ENCODE data around the gene PCDHA13.
"Not testable (repeated sequence)": the region's sequence is repeated elsewhere in the genome, so short reads cannot be mapped to it uniquely, and the experiment has no call there.

The PCDHA13 gene

DNA sequence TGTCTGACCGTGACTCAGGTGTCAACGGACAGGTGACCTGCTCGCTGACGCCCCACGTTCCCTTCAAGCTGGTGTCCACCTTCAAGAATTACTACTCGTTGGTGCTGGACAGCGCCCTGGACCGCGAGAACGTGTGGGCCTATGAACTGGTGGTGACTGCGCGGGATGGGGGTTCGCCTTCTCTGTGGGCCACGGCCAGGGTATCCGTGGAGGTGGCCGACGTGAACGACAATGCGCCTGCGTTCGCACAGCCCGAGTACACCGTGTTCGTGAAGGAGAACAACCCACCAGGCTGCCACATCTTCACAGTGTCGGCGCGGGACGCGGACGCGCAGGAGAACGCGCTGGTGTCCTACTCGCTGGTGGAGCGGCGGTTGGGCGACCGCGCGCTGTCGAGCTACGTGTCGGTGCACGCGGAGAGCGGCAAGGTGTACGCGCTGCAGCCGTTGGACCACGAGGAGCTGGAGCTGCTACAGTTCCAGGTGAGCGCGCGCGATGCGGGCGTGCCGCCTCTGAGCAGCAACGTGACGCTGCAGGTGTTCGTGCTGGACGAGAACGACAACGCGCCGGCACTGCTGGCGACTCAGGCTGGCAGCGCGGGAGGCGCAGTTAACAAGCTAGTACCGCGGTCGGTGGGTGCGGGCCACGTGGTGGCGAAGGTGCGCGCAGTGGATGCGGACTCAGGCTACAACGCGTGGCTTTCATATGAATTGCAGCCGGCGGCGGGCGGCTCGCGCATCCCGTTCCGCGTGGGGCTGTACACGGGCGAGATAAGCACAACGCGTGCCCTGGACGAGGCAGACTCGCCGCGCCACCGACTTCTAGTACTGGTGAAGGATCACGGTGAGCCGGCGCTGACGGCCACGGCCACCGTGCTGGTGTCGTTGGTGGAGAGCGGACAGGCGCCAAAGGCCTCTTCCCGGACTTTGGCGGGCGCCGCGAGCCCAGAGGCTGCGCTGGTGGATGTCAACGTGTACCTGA lies 11.4 kb upstream of the PCDHA13 start:
- no peak for DNase-seq

DNA sequence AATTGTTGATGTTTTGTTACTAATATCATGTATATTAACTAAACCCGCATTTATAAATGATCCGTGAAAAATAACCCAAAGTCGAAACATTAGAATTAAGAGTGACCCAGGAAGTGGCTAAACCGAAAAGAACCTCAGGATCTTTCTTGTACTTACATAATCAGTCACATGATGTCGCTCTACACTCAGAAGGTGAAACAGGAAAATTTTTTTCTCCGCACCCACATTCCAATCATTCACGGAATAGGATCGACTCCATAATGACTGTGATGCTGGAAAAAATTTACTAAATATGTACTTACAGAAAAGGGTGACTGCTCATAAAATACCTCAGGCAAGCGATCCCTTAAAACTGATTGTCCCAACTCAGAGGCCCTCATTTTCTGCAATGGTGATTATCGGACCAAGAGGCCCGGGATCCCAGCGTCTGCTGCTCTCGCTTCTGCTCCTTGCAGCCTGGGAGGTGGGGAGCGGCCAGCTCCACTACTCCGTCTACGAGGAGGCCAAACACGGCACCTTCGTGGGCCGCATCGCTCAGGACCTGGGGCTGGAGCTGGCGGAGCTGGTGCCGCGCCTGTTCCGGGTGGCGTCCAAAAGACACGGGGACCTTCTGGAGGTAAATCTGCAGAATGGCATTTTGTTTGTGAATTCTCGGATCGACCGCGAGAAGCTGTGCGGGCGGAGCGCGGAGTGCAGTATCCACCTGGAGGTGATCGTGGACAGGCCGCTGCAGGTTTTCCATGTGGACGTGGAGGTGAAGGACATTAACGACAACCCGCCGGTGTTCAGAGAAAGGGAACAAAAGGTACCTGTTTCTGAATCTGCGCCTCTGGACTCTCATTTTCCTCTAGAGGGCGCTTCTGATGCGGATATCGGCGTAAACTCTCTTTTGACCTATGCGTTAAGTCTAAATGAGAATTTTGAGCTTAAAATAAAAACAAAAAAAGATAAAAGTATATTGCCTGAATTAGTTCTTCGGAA lies 6.5 kb upstream of the PCDHA13 start, which contains the start of gene PCDHA12:
Gene PCDHA12 (plus strand): TSS at position 224 of the 981 bp plus-strand sequence. CDS start 165 bp downstream, at position 389.
- DNase-seq = no peak

GRCh38 chr5:140876541-140877261 lies 5.2 kb upstream of the PCDHA13 start:
- DNase-seq = not testable (repeated sequence)

DNA sequence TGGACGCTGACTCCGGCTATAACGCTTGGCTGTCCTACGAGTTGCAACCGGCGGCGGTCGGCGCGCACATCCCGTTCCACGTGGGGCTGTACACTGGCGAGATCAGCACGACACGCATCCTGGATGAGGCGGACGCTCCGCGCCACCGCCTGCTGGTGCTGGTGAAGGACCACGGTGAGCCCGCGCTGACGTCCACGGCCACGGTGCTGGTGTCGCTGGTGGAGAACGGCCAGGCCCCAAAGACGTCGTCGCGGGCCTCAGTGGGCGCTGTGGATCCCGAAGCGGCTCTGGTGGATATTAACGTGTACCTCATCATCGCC lies 4.7 kb upstream of the PCDHA13 start:
- no peak for DNase-seq

DNA sequence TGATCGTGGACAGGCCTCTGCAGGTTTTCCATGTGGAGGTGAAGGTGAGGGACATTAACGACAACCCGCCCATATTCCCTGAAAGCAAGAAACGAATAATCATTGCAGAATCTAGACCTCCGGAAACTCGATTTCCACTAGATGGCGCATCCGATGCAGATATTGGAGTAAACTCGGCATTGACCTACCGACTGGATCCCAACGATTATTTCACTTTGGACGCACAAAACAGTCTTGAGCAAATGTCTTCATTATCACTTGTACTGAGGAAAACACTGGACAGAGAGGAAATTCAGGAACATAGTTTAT lies 621 bp downstream of the PCDHA13 start:
- no peak for DNase-seq

GRCh38 chr5:140883373-140883772 lies 1.4 kb downstream of the PCDHA13 start:
- DNase-seq = no peak

GRCh38 chr5:140883927-140884697 lies 2.2 kb downstream of the PCDHA13 start:
- no peak for DNase-seq

GRCh38 chr5:140916325-140916724 lies 34.4 kb downstream of the PCDHA13 start:
- no peak for DNase-seq

- no peak for DNase-seq
Measured at GRCh38 chr5:140923601-140924000, 41.7 kb downstream of the PCDHA13 start.

- no peak for DNase-seq
Measured at GRCh38 chr5:140925806-140926442, 44.0 kb downstream of the PCDHA13 start, which contains the start of gene PCDHAC1. PCDHAC1 (plus strand) TSS chr5:140926299; CDS start chr5:140926893, 594 bp downstream.

- no peak for DNase-seq
Measured at GRCh38 chr5:140926443-140927227, 44.7 kb downstream of the PCDHA13 start.

- DNase-seq = no peak
Measured at GRCh38 chr5:140927228-140927573, 45.3 kb downstream of the PCDHA13 start.

All from activated naive CD4-positive, alpha-beta T cell (primary cell).